Ammon's horn (tissue), 1 donor: Measurements from ENCODE around the gene INO80.
A peak's percentile ranks its signal among the peaks of the same experiment; 100 is the strongest.
"Not testable (repeated sequence)": the region's sequence is repeated elsewhere in the genome, so short reads cannot be mapped to it uniquely, and the experiment has no call there.

Experiments
- DNase-seq: peaks from one replicate; pipeline ENCODE4 v3.0.0-alpha.2; 2016; ENCODE audit warnings: low spot score

INO80 gene

GRCh38 chr15:41116116-41116961 lies at the start of gene INO80:
TSS of gene INO80 (minus strand) at chr15:41116280. CDS start at chr15:41096310, 19,970 bp downstream.
- DNase-seq: peak; percentile 97

GRCh38 chr15:41161736-41162135 lies 45.7 kb upstream of the INO80 start:
- DNase-seq: no peak

GRCh38 chr15:41161336-41161735 lies 45.3 kb upstream of the INO80 start:
- no peak for DNase-seq

GRCh38 chr15:41160639-41161315 lies 44.7 kb upstream of the INO80 start:
- DNase-seq: no peak

- DNase-seq: no peak
These were observed 38.3 kb upstream of the INO80 start for GRCh38 chr15:41154412-41154811.

GRCh38 chr15:41153733-41154132 lies 37.7 kb upstream of the INO80 start:
- no peak for DNase-seq

- DNase-seq: no peak
These were observed 35.4 kb upstream of the INO80 start for GRCh38 chr15:41151451-41152005.

- DNase-seq: no peak
These were observed 34.2 kb upstream of the INO80 start for GRCh38 chr15:41150279-41150678.

- DNase-seq: no peak
These were observed 32.0 kb upstream of the INO80 start for GRCh38 chr15:41148065-41148464.

- DNase-seq: no peak
These were observed 23.5 kb upstream of the INO80 start for GRCh38 chr15:41139619-41140018.

GRCh38 chr15:41139112-41139511 lies 23.0 kb upstream of the INO80 start:
- DNase-seq: not testable (repeated sequence)

- not testable (repeated sequence) for DNase-seq
These were observed 19.5 kb upstream of the INO80 start for GRCh38 chr15:41135580-41135979.

GRCh38 chr15:41133454-41133853 lies 17.4 kb upstream of the INO80 start:
- no peak for DNase-seq

GRCh38 chr15:41132094-41132493 lies 16.0 kb upstream of the INO80 start:
- not testable (repeated sequence) for DNase-seq

- no peak for DNase-seq
These were observed 12.3 kb upstream of the INO80 start for GRCh38 chr15:41128174-41128902.

GRCh38 chr15:41125931-41126642 lies 10.0 kb upstream of the INO80 start:
- DNase-seq: peak; percentile 5

GRCh38 chr15:41125063-41125669 lies 9.1 kb upstream of the INO80 start:
- no peak for DNase-seq

- DNase-seq: no peak
These were observed 8.0 kb upstream of the INO80 start for GRCh38 chr15:41124058-41124457.

- DNase-seq: no peak
These were observed 6.8 kb upstream of the INO80 start for GRCh38 chr15:41122849-41123248.

- DNase-seq: no peak
These were observed 5.9 kb upstream of the INO80 start for GRCh38 chr15:41121951-41122350.

GRCh38 chr15:41116962-41117252 lies 827 bp upstream of the INO80 start:
- DNase-seq: no peak
